Activated T-helper 9 cell treated with anti-CD3 and anti-CD28 coated beads, Interleukin-2, amount 50 U/mL, for 16 hours (primary cell): ENCODE data around the gene HYLS1.

Source experiments
- DNase-seq: peaks from one replicate; pipeline ENCODE4 v3.0.0-alpha.2; 2020; ENCODE audit warnings: low read depth

Gene HYLS1

DNA sequence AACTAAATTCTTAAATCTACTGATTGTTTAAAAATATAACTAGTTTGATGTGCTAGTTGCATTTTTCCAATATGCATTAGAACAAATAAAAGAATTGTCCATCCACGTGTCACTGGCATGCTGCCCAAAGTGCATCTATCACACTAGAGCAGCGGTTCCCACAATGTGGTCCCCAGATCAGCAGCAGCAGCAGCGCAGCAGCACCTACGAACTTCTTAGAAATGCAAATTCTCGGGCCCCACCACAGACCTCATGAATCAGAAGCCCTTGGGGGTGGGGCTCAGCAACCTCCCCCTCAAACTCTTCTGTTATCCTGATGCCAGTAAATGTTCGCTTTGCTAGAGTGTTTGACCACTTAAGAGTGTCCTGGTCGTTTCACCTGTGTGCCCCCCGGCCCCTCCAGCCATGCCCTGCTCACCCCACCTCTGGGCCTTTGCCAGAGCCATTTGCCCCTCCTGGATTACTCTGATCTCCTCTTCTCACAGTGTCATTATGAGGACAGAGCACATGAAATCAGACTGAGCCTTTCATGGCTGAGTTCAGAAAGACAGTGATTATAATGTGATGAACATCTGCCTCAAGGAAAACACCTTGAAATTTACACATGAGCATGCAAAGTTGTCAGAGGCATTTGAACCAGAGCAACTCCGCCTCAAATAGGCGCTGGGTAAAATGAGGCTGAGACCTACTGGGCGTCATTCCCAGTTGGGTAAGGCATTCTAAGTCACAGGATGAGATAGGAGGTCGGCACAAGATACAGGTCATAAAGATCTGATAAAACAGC is 45.8 kb downstream of the HYLS1 start:
- DNase-seq = no peak

DNA sequence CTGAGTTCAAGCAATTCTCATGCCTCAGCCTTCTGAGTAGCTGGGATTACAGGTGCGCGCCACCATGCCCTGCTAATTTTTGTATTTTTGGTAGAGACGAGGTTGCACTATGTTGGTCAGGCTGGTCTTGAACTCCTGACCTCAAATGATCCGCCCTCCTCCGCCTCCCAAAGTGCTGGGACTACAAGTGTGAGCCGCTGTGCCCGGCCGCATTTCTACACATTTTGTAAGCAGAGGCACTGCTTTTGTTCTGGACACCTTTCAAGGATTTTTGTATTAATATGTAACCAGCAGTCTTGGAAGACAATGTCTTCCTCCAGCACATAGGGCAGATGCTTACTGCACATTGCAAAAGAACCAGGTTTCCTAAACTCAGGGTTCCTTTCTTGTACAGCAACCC is 47.0 kb downstream of the HYLS1 start:
- DNase-seq = no peak

DNA sequence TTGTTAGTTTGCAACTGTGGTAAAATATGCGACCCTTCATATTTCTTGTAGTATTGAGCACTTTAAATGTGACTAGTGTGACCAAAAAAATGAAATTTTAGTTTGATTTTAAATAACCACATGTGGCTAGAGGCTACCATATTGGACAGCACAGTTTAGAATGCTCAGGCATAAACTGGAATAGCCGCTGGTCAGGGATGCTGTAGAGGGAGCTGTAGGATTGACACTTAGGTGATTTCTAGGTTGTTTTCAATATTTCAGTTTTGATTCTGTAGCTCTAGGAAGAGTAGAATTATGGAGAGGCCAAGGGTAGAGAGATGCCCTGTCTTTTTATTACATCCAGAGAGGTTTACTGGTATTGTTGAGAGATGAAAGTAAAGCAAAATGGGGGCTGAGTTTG is 47.6 kb downstream of the HYLS1 start:
- DNase-seq = no peak

DNA sequence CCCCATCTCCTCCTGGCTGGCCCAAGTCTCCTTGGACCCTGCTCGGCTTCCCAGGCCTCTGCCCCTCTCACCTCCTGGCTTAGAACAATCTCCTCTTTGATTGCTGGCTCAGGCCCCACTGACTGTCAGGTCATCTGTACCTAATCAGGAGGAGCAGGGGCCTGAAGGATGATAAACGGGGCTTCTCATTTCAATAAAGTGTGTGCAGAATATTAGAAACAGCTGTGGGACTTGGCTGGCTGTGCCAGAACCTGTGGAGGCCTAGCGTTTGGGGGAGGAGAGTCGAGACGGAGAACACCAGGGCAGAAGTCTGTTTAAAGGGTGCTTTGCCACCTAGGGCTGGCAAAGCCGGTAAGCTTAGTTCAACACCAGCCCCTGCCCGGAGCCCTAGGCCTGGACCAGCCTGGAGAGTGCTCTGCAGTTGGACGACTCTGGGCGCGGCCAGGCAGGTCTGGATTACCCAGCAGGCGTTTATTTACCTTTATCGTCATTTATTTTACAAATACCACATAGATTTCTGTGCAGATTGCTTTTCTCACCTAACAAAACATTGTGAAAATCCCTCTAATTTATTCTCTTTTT is 48.2 kb downstream of the HYLS1 start:
- no peak for DNase-seq

DNA sequence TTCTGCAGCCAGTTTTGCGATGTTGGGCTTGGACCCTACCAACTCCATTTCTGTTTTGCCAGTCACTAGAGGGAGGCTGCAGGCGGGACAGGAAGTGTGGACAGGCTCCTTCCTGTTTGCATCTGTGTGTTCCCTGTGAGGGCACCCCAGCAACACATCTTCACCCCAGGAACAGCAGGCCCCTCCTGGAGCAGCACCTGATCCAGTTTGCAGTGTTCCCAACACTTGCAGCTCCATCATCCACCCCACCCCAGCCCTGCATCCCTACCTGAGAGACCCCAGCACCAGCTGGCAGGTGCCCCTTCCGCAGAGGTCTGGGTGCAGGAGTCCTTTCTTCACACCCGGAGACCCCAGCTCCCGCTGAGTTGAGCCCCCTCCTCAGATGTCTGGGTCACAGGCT is 51.0 kb downstream of the HYLS1 start:
- no peak for DNase-seq

DNA sequence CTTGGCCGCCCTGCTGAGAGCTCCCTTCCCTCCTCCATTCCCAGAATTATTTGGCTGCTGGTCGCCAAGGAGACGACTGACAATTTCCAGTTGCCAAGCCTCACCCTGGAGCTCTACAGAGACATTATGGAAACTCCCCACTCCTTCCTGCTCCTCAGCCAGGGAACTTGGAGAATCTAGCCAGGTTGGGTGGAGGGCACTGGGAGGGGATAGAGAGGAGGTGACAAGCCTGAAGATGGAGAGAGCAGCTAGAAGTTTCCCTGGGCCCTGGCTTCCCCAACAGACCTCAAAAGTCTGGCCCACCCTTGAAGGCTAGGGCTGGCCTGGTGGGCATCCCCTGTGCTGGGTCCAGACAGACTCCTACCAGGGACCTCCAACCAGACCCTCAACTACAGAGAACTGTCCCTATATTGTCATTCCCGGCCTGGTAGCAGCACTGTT is 51.6 kb downstream of the HYLS1 start:
- DNase-seq = no peak

DNA sequence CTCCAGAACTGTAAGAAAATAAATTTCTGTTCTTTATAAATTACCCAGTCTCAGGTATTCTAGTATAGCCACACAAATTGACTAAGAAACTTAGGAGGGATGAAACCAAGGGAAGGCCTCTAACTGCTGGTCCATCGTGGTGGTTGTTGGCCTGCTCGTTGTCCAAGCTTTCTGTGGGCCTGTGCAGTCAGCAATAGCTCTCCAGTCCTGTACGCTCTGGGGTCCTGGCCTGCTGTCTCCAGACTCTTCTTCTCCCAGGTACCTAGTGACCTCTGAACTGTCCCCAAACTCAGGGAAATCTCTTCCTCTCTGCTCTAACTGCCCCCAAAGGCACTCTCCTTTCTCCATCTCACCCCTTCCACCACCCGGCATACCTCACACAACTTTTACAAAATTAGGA is 52.7 kb downstream of the HYLS1 start:
- no peak for DNase-seq

DNA sequence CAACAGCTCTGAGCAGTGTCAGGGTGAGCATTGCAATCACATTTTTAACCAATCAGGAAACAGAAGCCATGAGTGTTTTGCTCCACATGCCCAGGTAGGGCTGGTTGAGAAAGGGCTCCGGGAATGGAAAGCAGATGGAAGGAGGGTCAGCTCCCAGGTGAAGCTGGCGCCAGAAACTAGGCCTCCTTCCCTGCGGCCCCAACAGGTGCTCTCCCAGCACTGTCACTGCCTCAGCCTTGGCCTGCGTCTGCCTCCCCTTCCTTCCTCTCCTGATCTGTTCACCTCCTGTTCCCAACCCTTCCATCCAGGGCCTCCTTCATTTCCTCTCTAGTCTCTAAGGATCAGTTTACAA is 53.8 kb downstream of the HYLS1 start:
- no peak for DNase-seq

DNA sequence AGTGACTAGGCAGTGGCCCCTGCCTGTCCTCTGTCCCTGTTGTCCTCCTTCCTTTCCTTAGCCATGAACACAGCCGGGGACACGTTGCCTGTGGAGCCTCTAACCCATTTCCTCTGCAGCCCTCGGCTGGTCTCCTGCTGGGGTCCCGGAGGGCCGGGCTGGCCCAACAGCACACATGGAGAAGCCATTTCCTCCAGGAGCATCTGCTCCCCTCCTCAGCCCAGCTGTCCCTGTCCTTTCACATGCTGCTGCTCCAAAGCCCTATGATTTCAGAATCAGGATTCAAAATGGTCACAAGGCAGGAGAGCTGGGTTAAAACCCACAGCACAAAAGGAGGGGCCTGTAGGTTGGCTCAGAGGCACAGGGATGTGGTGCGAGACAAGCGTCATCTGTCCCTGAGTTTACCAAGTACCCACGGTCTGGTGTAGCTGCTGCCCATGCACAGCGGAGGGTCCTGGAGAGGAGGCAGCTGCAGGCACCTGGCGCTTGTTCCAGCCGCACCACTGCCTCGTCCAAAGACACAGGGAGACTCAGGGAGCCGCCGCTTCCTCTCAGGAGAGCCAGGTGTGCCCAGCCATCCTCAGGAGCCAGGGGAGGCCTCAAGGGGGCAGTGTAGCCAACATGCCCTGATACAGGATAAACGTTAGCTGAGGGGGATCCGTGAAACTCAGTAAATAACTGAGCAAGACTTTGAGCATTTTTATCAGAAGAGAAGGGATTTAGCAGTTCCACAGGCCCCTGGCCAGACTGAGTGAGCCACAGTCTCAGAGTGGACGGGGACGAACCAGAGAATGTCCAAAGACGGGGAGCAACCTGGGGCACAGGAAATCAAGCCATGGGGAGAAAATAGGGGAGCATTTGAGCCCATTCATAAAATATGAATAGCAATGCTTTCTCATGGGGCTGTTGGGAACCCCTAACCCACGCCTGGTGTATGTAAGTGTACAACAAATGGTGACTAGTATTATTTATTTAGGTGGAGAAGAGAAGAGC is 54.4 kb downstream of the HYLS1 start:
- peak; percentile 11 for DNase-seq

DNA sequence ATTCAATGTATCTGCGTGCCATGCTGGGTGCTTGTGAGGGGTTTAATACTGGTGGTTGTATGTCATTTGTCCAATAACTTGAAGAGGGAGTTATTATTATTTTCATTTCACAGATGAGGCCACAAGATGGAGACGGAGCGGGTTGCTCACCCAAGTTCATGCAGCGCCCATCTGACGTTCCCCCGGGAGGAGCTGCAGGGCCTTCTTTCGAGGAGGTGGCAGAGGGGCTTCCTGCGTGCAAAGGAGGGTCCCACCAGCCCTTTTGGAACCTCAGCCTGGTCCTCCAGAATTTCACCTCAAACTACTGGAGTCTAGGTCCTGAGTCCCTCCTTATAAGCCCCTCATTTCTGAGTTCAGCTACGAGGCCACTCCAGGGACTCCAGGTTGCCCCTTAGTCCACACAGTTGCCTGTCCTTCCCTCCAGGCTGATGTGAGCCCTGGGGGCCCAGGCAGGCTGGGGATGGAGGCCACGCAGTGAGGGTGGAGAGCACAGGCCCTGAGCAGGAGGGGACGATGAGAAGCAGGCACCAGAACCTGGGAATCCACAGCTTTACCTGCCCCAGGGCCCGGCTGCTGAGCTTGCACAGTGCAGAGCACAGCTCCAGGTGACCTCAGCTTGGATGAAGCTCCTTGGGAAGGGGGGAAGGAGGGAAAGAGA is 55.4 kb downstream of the HYLS1 start:
- no peak for DNase-seq

DNA sequence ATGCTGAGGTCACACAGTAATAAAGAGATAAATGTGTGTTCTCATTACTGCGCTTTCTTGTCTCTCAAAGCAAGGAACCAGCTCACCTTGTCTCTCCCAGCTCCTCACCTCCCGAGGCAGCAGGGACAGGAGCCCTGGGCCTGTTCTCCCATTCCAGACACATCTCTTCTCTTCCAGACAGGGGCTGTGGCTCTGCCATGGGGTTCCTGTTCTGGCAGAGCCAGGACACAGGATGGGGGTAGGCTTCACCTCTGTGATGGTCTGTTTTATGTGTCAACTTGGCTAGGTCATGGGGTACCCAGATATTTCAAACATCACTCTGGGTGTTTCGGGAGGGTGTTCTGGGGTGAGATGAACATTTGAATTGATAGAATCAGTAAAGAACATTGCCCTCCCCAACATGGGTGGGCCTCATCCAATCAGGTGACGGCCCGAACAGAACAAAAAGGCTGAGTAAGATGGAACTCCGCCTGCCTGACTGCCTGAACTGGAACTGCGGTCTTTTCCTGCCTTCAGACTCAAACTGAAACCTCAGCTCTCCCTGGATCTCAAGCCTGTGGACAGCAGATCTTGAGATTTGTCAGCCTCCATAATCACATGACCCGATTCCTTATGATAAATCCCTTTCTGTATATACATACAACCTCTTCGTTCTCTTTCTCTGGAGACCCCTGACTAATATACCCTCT is 56.3 kb downstream of the HYLS1 start:
- DNase-seq = no peak

DNA sequence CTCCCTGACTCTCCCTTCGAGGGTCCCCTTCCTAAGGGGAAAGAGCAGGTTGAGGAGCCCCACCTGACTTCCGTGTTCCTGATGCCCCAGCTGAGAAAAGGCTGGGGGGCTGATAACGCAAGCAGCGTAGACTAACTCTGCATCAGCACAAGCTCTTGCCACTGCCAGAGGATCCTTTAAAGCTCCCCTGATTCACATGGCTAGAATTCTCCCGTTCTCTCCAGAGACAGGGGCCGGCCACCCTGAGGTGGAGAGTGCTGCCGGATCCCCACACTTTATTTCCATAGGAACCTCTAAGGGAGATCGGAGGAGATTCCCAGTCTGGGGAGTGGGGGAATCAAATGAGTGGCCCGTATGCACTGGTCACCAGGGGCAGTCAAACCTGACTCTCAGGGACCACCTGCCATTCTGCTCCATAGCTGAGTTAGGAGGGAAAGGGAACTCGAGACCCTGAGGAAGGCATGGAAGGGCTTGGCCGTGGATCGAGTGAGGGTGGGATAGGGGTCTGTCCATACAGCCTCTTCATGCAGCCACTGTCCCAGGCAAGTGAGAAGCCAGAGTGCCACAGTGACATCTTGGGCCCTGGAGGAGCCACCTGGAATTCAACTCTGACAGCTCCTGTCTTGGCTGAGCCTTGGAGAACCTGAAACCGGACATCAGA is 57.0 kb downstream of the HYLS1 start:
- no peak for DNase-seq

DNA sequence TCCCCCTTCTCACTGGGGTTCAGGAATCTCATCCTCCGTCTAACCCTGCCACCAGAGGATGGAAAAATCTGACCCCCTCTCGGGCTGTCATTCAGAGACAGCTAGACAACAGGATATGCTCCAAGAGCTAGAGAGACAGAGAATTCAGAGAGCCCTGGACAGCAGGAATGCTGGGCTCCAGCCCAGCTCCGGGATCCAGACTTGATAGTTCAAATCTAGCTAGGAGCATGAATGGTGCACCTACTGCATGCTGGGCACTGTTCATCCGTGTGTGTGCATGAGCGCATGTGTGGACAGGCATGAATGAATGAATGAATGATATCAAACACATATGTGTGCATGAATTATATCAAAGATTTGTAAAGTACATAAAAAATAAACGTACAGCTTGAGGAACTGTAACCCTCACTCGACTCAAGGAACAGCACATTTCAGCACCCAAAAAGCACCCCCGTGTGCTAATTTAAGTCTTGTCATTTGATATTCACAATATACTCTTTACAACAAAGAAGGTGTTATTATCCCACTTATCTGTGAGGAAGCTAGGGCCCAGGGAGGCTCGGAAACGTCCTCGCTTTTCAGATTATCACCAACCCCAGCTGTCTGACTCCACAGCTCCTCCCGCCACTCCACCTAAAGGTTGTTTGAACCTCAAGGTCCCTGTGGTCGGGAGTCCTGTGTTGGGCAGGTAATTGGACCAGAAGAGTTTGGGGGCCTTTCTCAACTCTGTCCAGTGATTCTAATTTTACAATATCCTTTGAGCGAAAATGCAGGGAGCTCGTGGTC is 57.7 kb downstream of the HYLS1 start:
- no peak for DNase-seq

DNA sequence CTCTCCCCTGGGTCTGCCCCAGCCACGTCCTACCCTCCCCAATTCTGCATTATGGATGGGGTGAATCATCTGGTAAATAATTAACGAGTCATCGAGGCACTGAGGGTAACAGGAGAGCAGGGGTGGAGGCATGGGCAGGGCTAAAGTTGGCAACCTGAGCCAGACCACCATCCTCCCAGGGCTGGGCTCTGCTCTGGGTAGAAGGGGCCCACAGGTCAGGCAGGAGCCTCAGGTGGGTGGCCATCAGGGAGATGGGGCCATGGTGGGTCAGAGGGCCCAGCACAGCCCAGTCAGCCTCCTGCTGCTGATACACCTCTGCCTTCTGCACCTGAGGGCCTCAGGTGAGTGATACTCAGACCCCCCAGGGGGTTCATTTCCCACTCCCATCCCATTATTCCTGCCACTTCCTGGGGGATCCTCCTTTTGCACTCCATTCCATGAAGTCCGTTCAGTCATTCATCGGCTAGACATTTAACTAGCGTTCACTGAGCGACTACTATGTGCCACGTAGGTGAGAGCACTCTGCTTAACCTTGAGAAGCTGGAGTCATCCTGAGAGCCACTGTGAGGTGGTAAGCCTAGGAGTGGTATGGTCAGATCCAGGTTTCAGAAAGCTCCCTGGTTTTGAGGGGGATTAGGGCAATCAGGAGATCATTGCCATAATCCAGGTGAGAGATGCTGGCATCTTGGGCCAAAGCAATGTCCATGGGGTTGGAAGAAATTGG is 58.5 kb downstream of the HYLS1 start, which contains the start of gene VSIG10L2:
Gene VSIG10L2 (plus strand): TSS at position 248 of the 724 bp plus-strand sequence. CDS start 12 bp downstream, at position 260.
- no peak for DNase-seq

DNA sequence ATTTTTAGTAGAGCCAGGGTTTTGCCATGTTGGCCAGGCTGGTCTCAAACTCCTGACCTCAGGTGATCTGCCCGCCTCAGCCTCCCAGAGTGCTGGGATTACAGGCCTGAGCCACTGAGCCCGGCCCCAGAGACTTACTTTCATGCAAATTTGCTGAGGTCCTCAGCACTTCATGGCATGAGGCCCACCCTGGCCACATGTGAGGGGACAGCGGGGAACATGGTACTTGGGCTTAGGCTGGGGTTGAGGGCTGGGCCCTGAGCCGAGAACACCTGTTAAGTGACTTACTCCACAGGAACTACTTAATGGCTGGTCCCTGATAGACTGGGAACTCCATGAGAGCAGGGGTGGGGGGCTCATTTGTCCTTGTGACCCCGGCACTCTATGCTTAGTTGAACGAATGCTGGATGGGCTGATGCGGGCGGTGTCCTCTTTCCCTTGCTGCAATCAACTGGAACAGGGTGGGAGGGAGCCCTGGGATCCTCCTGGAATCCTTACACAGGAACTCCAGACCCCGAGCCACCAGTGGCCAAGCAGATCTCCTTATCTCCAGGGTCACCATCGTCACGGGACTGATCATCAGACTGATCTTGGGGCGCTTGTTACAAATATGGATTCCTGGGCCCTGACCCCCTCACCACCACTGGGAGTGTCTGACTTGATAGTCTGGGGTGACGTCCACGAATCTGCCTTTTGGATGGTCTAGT is 59.4 kb downstream of the HYLS1 start:
- no peak for DNase-seq

DNA sequence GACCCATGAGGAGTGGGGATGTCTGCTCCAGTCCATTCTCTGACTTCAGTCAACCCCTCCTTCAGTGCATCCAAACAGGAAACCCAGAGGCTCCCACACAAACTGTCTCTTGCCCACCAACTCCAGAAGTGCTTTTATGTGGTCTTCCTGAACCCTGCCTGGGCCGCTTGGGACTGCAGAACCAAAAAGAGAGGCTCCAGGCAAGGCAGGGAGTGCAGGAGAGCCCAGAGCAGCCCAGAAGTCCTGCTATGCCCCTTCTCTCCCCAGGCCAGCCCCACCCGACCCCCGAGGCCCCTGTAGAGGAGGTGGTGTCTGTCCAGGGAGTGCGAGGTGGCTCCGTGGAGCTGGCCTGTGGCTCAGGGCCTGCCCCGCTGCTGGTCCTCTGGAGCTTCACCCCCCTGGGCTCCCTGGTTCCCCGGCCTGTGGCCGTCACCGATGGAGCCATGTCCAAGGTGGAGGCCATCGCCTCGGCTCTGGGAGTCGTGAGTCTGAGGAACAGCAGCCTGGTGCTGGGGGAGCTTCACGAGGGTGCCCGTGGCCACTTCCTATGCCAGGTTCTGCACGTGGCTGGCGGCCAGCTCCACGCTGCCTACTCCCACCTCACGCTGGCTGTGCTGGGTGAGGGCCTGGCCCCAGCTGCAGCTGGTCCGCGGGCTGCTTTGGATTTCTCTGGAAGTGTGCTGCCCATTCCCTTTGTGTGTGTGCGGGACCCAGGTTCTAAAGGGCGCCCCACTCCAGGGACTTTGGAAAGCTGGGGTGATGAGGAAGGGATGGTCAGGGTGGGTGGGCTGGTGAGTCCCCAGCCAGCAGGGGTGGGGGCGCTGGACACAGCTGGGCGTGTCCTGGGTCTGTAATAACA is 60.2 kb downstream of the HYLS1 start:
- DNase-seq = no peak

DNA sequence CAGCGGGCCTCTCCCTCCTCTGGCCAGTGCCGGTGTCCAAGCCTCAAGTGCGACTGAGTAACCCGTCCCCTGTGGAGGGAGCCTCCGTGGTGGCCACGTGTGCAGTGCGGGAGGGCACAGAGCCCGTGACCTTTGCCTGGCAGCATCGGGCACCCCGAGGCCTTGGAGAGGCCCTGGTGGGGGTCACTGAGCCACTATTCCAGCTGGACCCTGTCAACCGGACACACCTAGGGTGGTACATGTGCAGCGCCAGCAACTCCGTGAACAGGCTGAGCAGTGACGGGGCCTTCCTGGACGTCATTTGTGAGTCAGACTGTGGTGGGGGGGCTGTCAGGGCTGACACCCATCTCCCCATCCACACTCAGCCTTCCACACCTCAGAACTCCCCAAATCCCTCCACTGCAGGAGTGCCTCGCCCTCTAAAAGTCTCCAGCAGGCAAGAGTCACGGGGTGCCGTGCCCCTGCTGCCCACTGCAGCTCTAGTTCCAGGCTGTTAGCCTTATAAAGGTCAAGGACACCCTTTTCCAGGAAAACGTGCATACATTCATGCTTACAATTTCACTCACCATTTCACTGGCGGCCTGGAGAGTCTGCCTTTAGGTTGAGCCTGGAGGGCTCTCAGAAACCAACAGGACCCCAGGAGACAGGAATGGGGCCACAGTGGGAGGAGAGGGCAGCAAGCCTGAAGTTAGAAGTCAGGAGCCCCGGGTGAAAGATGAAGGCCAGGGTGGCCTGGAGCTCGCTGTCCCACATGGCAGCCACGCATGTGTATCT is 61.0 kb downstream of the HYLS1 start:
- DNase-seq = no peak
